Glutamatergic neuron (in vitro differentiated cells): ENCODE data around the gene HIPK2. TPM values are rescaled to one million over a fixed set of nuclear protein-coding genes. Genes with fewer than 3 reads are reported as not detected.

Experiments used
- DNase-seq: peaks from one replicate; pipeline ENCODE4 v3.0.0; 2022
- H3K27ac Mint-ChIP-seq: one replicate; pipeline ENCODE4 v1.8.0; 2020; ENCODE audit warnings: mild to moderate bottlenecking, mixed read lengths, inconsistent platforms; ENCODE audit not compliant: unreplicated experiment
- H3K27me3 Mint-ChIP-seq: one replicate; pipeline ENCODE4 v1.8.0; 2020; ENCODE audit warnings: mild to moderate bottlenecking, moderate library complexity, mixed read lengths, inconsistent platforms; ENCODE audit not compliant: unreplicated experiment
- H3K36me3 Mint-ChIP-seq: one replicate; pipeline ENCODE4 v1.8.0; 2020; ENCODE audit warnings: mild to moderate bottlenecking, mixed read lengths, inconsistent platforms; ENCODE audit not compliant: unreplicated experiment
- H3K4me1 Mint-ChIP-seq: one replicate; pipeline ENCODE4 v1.8.0; 2020; ENCODE audit warnings: mild to moderate bottlenecking, low read depth, mixed read lengths, inconsistent platforms; ENCODE audit not compliant: unreplicated experiment
- H3K4me3 Mint-ChIP-seq: one replicate; pipeline ENCODE4 v1.8.0; 2020; ENCODE audit warnings: mild to moderate bottlenecking, mixed read lengths, inconsistent platforms; ENCODE audit not compliant: unreplicated experiment
- H3K9me3 Mint-ChIP-seq: one replicate; pipeline ENCODE4 v1.8.0; 2020; ENCODE audit warnings: mild to moderate bottlenecking, moderate library complexity, mixed read lengths, inconsistent platforms; ENCODE audit not compliant: unreplicated experiment
- total RNA-seq: library from RNA; stranded (reverse); fragmentation: NEBNext Ultra II Directional; extraction: Animal tissue kit (Norgen Biotek cat#: 25700); gene quantifications from one replicate; pipeline ENCODE4 v1.2.1, GENCODE V29; 2021; ENCODE audit not compliant: unreplicated experiment
- TF ChIP-seq, protein P1 (sequence below): fragments of 200-600 bp; sonication (generic); IDR thresholded peaks from one replicate; pipeline ENCODE4 v1.5.0; 2021; ENCODE audit not compliant: partially characterized antibody, unreplicated experiment

The HIPK2 gene
- total RNA-seq, 1 donor from 2014 or later = 36.9 TPM

DNA sequence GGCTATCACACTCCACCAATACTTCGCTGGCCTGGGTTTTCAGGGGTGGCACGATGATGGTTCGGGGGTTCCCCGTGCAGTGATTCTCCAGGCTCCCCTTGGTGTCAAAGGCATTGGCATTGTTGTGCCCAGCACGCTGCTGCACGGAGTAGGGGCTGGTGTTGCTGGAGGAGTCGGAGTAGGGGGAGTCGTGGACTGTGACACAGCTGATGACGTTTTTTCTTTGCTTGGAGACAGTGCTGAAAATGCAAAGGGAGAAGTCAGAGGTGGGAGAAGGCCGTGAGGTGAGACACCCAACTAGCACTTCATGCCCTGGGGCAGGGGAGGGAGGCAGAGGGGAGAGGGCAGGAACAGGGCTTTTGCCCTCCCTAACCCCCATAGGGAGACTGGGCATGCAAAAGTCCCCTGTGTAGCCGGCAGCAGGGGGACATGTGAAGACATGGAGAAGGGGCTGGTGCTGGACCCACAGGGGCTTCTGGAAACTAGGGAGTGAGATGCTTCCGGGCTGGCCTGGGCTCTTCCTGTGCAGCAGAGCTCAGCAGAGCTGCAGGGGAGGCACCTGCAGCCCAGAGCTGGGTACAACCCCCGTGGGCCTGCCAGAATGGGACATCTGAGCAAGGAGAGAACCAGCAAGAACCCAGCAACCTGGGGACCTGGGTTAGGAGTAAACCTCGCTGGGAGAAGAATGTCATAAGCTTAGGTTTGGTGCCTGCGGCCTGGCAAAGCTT lies 193.8 kb downstream of the HIPK2 start:
- no peak overlapping the region for H3K4me3 Mint-ChIP-seq
- peaks cover 6% of the 10 kb centered on the region for H3K36me3 Mint-ChIP-seq
- no peak for DNase-seq
- no peaks in the 10 kb centered on the region for H3K9me3 Mint-ChIP-seq
- TF ChIP-seq, protein P1, sequence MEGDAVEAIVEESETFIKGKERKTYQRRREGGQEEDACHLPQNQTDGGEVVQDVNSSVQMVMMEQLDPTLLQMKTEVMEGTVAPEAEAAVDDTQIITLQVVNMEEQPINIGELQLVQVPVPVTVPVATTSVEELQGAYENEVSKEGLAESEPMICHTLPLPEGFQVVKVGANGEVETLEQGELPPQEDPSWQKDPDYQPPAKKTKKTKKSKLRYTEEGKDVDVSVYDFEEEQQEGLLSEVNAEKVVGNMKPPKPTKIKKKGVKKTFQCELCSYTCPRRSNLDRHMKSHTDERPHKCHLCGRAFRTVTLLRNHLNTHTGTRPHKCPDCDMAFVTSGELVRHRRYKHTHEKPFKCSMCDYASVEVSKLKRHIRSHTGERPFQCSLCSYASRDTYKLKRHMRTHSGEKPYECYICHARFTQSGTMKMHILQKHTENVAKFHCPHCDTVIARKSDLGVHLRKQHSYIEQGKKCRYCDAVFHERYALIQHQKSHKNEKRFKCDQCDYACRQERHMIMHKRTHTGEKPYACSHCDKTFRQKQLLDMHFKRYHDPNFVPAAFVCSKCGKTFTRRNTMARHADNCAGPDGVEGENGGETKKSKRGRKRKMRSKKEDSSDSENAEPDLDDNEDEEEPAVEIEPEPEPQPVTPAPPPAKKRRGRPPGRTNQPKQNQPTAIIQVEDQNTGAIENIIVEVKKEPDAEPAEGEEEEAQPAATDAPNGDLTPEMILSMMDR = no peak
- peaks cover 4% of the 10 kb centered on the region for H3K27me3 Mint-ChIP-seq
- no peak overlapping the region for H3K27ac Mint-ChIP-seq
- peaks cover 4% of the 10 kb centered on the region for H3K4me1 Mint-ChIP-seq

DNA sequence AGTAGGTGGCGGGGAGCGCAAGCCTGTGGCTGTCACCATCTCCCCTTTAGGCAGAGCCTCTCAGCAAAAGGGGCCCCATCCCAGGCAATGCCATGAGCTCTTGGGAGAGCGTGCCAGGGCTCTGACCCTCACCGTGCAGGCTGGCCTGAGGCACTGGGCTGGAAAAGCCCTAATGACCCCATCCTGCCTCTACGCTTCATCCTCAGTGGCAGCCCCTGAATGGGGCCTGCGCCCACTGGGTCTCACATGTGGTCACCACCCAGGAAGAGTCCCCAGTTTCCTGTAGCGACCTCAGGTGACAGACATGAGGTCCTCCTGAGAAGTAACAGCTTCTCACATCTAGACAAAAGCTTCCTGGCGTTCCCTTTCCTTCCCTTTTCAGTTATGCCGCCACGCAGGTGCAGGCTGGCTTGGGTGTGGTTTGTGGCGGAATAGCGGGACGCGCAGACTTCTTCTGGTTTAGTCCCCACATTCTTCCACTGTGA lies 195.1 kb downstream of the HIPK2 start:
- TF ChIP-seq, protein P1 = no peak
- Mint-ChIP-seq H3K27ac (no peak overlapping the region), H3K4me3 (no peak overlapping the region), H3K4me1 (no peaks in the 10 kb centered on the region), H3K9me3 (no peaks in the 10 kb centered on the region), H3K36me3 (peaks cover 6% of the 10 kb centered on the region), H3K27me3 (peaks cover 4% of the 10 kb centered on the region)
- no peak for DNase-seq

DNA sequence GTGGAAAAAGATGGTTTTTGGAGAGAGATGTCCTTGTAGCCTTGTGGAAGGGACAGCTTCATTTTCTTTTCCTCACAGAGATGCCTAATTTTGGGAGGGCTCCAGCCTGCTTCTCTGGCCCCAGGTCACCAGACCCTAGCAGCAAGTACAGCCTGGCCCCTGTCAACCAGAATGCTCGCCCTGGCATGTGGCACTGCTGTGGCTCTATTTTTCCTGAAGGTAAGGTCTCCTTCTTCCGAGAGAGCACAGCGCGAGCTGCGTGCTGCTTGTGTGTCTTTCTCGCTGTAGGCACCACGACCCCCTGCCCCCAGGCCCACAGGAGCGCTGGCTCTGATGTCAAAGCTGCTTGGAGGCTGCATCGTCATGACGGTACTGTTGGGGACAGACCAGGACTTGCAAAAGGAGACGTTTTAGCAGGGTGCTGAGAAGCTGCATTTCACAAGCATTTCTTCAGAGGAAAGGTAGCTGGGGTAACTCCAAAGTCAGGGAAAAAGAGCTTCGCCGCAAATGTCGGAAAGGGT lies 195.6 kb downstream of the HIPK2 start:
- H3K27ac Mint-ChIP-seq = no peak overlapping the region
- H3K9me3 Mint-ChIP-seq = no peaks in the 10 kb centered on the region
- no peak for DNase-seq
- no peaks in the 10 kb centered on the region for H3K4me1 Mint-ChIP-seq
- H3K27me3 Mint-ChIP-seq = peaks cover 4% of the 10 kb centered on the region
- TF ChIP-seq, protein P1 = no peak
- no peak overlapping the region for H3K4me3 Mint-ChIP-seq
- peaks cover 6% of the 10 kb centered on the region for H3K36me3 Mint-ChIP-seq

DNA sequence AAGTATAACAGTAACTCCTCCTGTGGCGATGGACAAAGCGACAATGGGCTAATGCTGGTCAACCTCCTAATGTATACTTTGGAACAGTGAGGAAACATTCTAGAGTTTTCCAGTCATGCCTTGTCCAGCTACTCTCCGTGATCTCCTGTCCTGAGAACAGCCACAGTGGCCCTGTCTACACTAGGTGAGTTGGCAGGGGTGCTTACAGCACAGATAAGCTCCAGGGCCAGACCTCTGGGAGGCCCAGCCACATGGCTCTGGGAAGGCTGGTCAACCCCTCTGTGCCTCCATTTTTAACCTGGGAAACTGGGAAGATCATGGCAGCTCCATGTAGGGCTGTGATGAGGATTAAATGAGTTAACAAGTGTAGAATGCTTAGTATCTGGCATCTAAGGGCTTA lies 197.4 kb downstream of the HIPK2 start:
- TF ChIP-seq, protein P1 = no peak
- DNase-seq = no peak
- H3K27ac Mint-ChIP-seq = no peak overlapping the region
- H3K36me3 Mint-ChIP-seq = peaks cover under 1% of the 10 kb centered on the region
- H3K9me3 Mint-ChIP-seq = no peaks in the 10 kb centered on the region
- H3K4me3 Mint-ChIP-seq = no peak overlapping the region
- H3K27me3 Mint-ChIP-seq = peaks cover 4% of the 10 kb centered on the region
- H3K4me1 Mint-ChIP-seq = no peaks in the 10 kb centered on the region
